BLaER1 (cell line): ENCODE results near the gene STRN3.

Experiments
- H3K27ac ChIP-seq: shearing (Covaris generic); formaldehyde crosslinking; 2 replicates; pipeline ENCODE4 v1.8.1; 2022
- H3K27me3 ChIP-seq: shearing (Covaris generic); formaldehyde crosslinking; 2 replicates; pipeline ENCODE4 v1.8.1; 2022
- H3K36me3 ChIP-seq: shearing (Covaris generic); formaldehyde crosslinking; 2 replicates; pipeline ENCODE4 v1.8.1; 2022
- H3K4me1 ChIP-seq: shearing (Covaris generic); formaldehyde crosslinking; 2 replicates; pipeline ENCODE4 v1.8.1; 2022
- H3K4me2 ChIP-seq: shearing (Covaris generic); formaldehyde crosslinking; 2 replicates; pipeline ENCODE4 v1.8.1; 2022
- H3K4me3 ChIP-seq: shearing (Covaris generic); formaldehyde crosslinking; 2 replicates; pipeline ENCODE4 v1.8.1; 2022
- H3K9ac ChIP-seq: shearing (Covaris generic); formaldehyde crosslinking; 2 replicates; pipeline ENCODE4 v1.8.1; 2022
- H3K9me3 ChIP-seq: shearing (Covaris generic); formaldehyde crosslinking; 2 replicates; pipeline ENCODE4 v1.8.1; 2022
- H4K20me1 ChIP-seq: shearing (Covaris generic); formaldehyde crosslinking; 2 replicates; pipeline ENCODE4 v1.8.1; 2022
- Cebpa-rat ChIP-seq: shearing (Covaris generic); IDR thresholded peaks from 2 replicates; pipeline ENCODE4 v1.8.1; 2022

Gene STRN3

DNA sequence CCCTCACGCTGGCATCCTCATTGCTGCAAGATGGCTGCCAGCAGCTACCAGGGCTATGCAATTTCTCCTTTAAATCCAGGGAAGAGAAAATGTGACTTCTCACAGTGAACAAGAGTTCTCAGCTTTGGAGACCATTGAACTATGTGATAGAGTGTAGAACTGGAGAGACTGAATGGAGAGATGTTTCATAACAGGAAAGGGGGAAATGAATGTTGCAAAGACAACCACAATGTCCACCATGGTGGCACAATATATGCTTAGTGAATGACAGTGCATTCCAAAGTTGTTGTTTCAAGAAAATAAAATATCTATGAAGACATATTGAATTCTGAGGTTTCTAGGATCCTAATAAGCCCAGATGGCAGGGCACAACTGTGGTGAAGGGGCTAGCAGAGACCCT lies 165.0 kb downstream of the STRN3 start:
- Histone ChIP-seq H3K4me1 (peaks cover 13% of the 10 kb centered on the region), H3K36me3 (no peaks in the 10 kb centered on the region), H3K4me2 (no peak overlapping the region), H3K27ac (no peak overlapping the region), H3K27me3 (no peaks in the 10 kb centered on the region), H4K20me1 (no peaks in the 10 kb centered on the region), H3K4me3 (no peak overlapping the region), H3K9me3 (no peaks in the 10 kb centered on the region), H3K9ac (no peak overlapping the region)
- no peak for TF ChIP-seq Cebpa-rat

DNA sequence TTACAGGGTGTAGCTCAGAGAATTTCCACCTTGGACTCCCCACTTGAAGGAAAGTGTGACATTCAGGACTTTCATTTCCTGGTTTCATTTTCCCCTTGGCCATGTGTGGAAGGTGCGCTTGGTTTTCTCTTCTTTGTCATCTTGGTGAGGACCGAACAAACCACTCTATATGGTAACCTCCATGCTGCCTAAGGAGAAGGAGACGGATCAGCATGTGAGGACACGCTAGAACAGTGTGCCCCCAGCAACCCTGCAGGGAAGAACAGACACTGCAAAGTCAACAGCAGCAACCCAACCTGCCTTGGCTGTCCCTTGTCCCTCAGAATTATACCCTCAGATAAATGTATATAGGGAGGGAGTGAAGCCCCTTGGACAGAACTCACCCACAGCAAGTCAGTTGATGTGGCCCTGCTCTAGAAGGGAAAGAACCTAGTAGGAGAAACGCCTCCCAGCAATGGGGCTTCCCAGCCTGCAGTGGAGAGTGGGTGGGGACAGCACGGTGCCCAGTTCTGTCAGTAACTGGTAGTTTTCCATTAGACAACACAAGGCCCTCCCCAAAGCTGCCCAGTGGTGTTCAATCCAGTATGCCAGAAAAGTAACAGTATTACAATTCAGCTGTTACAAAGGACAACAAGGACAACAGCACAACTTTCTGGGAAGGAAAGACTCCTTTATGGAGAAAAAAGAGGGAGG lies 170.7 kb downstream of the STRN3 start:
- TF ChIP-seq Cebpa-rat = no peak
- Histone ChIP-seq H3K27me3 (no peaks in the 10 kb centered on the region), H3K4me3 (no peak overlapping the region), H3K9me3 (no peaks in the 10 kb centered on the region), H3K4me1 (no peaks in the 10 kb centered on the region), H3K9ac (no peak overlapping the region), H3K36me3 (no peaks in the 10 kb centered on the region), H4K20me1 (no peaks in the 10 kb centered on the region), H3K4me2 (no peak overlapping the region), H3K27ac (no peak overlapping the region)

DNA sequence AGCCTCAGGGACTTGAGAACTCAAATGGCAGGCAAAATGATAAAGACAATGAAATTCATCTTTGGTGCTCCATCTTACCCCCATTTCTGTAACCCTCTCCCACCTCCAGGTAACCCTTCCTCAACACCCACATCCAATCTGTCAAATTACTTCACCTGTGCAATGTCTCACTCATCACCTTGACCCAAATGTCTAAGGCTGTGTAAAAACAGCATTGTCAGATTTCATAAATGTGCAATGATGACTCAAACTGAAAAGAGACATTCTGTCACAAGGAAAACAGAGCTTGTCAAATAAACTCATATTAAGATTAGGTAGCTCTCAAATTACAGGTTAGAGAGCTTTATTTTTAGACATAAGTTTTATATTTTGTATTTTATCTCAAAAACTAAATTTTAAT lies 171.7 kb downstream of the STRN3 start:
- no peak overlapping the region for H3K4me2 ChIP-seq
- no peaks in the 10 kb centered on the region for H3K36me3 ChIP-seq
- no peak overlapping the region for H3K27ac ChIP-seq
- H3K9ac ChIP-seq = no peak overlapping the region
- H3K4me1 ChIP-seq = no peaks in the 10 kb centered on the region
- H4K20me1 ChIP-seq = no peaks in the 10 kb centered on the region
- no peak overlapping the region for H3K4me3 ChIP-seq
- H3K9me3 ChIP-seq = no peaks in the 10 kb centered on the region
- no peaks in the 10 kb centered on the region for H3K27me3 ChIP-seq
- no peak for TF ChIP-seq Cebpa-rat

DNA sequence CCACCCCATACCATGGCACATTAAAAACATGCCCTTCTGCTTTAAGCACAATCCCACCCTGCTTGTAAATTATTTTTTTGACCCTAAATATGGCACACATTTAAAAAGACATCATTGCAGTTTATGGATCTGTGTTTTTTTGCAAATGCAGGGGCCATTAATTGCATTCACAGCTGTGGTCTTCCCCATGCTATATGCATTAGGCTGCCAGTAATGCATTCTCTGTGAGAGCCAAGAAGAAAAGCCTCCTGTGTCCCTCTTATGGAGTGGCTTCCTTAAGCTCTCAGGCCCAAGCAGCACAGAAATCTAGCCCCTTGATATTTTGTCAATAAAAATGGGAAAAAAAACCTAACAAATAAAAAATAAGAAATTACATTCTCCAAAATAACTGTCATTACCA lies 172.2 kb downstream of the STRN3 start:
- H3K27me3 ChIP-seq = no peaks in the 10 kb centered on the region
- no peaks in the 10 kb centered on the region for H3K9me3 ChIP-seq
- H3K4me3 ChIP-seq = no peak overlapping the region
- no peaks in the 10 kb centered on the region for H4K20me1 ChIP-seq
- no peak overlapping the region for H3K9ac ChIP-seq
- H3K4me1 ChIP-seq = no peaks in the 10 kb centered on the region
- H3K27ac ChIP-seq = no peak overlapping the region
- no peaks in the 10 kb centered on the region for H3K36me3 ChIP-seq
- TF ChIP-seq Cebpa-rat = no peak
- H3K4me2 ChIP-seq = no peak overlapping the region

DNA sequence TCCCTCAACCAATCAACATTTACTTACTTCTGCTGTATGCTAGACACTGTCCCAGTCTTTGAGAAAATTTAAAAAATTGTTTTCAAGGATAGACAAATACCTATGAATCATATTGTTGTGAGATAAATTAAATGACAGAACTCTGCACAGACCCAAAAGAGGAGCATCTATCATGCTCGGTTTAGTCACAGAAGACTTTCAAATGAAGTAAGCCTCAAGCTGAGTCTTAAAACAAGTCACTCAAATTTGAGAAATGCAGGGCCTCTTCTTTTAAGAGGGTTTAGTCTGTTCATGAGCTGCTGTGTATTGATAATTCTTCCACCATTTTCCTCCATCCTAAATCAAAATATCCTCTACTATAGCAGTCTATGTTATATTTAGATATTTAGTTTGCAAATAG lies 176.2 kb downstream of the STRN3 start:
- no peaks in the 10 kb centered on the region for H4K20me1 ChIP-seq
- H3K9ac ChIP-seq = no peak overlapping the region
- no peak for TF ChIP-seq Cebpa-rat
- no peaks in the 10 kb centered on the region for H3K9me3 ChIP-seq
- no peaks in the 10 kb centered on the region for H3K27me3 ChIP-seq
- H3K4me2 ChIP-seq = no peak overlapping the region
- no peaks in the 10 kb centered on the region for H3K4me1 ChIP-seq
- H3K27ac ChIP-seq = no peak overlapping the region
- no peak overlapping the region for H3K4me3 ChIP-seq
- no peaks in the 10 kb centered on the region for H3K36me3 ChIP-seq

DNA sequence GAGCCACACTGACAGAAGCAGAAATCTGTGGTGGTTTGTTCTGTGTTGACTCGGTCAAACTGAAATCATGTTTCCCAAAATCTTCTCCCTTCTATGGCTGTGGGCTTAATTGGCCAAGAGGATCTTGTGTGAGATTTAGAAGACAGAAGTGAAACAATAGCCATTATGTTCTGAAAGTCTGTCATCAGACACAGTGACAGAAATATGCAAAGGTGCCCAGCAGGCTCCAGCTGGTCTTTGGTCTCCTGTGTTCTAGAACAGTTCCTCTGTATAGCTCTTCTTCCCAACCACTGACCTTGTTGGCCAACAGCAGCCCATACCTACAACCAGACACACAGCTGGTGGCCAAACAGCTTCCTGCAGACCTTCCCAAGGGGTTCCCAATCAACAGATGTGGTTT lies 176.8 kb downstream of the STRN3 start:
- Histone ChIP-seq H4K20me1 (no peaks in the 10 kb centered on the region), H3K9ac (no peak overlapping the region), H3K27ac (no peak overlapping the region), H3K27me3 (no peaks in the 10 kb centered on the region), H3K4me3 (no peak overlapping the region), H3K4me1 (no peaks in the 10 kb centered on the region), H3K4me2 (no peak overlapping the region), H3K9me3 (no peaks in the 10 kb centered on the region), H3K36me3 (no peaks in the 10 kb centered on the region)
- TF ChIP-seq Cebpa-rat = no peak

DNA sequence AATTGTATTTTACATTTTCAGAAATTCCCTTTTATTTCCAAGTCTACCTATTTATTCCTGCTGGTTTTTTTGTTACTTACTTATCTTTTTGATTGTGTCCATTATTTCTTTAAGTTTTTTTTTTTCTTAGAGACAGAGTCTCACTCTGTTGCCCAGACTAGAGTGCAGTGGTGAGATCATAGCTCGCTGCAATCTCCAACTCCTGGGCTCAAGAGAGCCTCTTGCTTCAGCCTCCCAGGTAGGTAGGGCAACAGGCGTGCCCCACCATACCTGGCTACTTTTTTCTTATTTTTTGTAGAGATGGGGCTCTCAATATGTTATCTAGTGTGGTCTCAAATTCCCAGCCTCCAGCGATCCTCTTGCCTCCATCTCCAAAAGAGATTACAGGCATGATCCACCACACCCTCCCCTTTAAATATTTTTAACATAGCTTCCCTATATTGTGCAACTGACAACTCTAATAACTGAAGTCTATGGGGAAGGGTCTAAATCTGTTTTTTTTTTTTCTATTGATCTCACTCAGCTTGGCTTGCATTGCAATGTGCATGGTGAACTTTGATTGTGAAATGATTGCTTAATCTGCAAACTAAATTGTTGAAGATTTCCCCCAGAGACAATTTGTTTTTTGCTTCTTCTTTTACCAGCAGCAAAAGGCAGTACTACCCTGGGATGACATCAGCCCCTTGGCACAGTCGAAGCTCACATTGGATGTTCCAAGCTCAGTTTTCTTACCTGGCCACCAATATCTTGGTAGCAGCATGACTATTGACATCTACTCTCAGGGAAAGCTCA lies 177.5 kb downstream of the STRN3 start:
- H3K4me2 ChIP-seq = no peak overlapping the region
- H3K4me3 ChIP-seq = no peak overlapping the region
- no peak overlapping the region for H3K9ac ChIP-seq

More for the DNA sequence above, 177.5 kb downstream of the STRN3 start:
- H4K20me1 ChIP-seq = no peaks in the 10 kb centered on the region
- no peak overlapping the region for H3K27ac ChIP-seq
- no peaks in the 10 kb centered on the region for H3K27me3 ChIP-seq
- no peaks in the 10 kb centered on the region for H3K9me3 ChIP-seq
- no peaks in the 10 kb centered on the region for H3K4me1 ChIP-seq
- H3K36me3 ChIP-seq = no peaks in the 10 kb centered on the region
- TF ChIP-seq Cebpa-rat = peak; percentile 24; the same call in 1 of the 2 replicates
